ENCODE results near the gene ARHGEF3.

The ARHGEF3 gene

GRCh38 chr3:56837196-56837955 lies 35.6 kb upstream of the ARHGEF3 start:
- TF ChIP-seq CTCF (IDR thresholded peaks at IDR 0.05; ENCODE audit: insufficient read depth, missing control alignments), result no peak
- FAIRE-seq, result no peak
- no peak for DNase-seq (ENCODE audit: insufficient read length, low spot score)

- TF ChIP-seq CTCF (IDR thresholded peaks at IDR 0.05; ENCODE audit: insufficient read depth, missing control alignments), result no peak
- FAIRE-seq, result no peak
These were observed 34.8 kb upstream of the ARHGEF3 start for GRCh38 chr3:56836276-56837163.

GRCh38 chr3:56835650-56836227 lies 34.0 kb upstream of the ARHGEF3 start:
- DNase-seq (ENCODE audit: insufficient read length, low spot score) (no peak), FAIRE-seq (no peak)
- no peak for TF ChIP-seq CTCF (IDR thresholded peaks at IDR 0.05; ENCODE audit: insufficient read depth, missing control alignments)

More at GRCh38 chr3:56836276-56837163, 34.8 kb upstream of the ARHGEF3 start:
- no peak for DNase-seq (ENCODE audit: insufficient read length, low spot score)

- no peak for DNase-seq (ENCODE audit: insufficient read length, low spot score)
- TF ChIP-seq CTCF (IDR thresholded peaks at IDR 0.05; ENCODE audit: insufficient read depth, missing control alignments), result no peak
- FAIRE-seq, result no peak
These were observed 31.8 kb upstream of the ARHGEF3 start for GRCh38 chr3:56833536-56833935.

GRCh38 chr3:56833022-56833421 lies 31.3 kb upstream of the ARHGEF3 start:
- DNase-seq (ENCODE audit: insufficient read length, low spot score) (no peak), FAIRE-seq (no peak)
- TF ChIP-seq CTCF (IDR thresholded peaks at IDR 0.05; ENCODE audit: insufficient read depth, missing control alignments), result no peak

- no peak for TF ChIP-seq CTCF (IDR thresholded peaks at IDR 0.05; ENCODE audit: insufficient read depth, missing control alignments)
- DNase-seq (ENCODE audit: insufficient read length, low spot score), result no peak
- FAIRE-seq, result no peak
These were observed 29.8 kb upstream of the ARHGEF3 start for GRCh38 chr3:56831572-56831971.

Data from D721Med (cell line).